ENCODE data around the gene IGF2. TPM values are rescaled to one million over a fixed set of nuclear protein-coding genes. Genes with fewer than 3 reads are reported as not detected.

Gene IGF2
- total and polyA plus RNA-seq, 8 donors: 3.8 to 164 (median 10.8) TPM

DNA sequence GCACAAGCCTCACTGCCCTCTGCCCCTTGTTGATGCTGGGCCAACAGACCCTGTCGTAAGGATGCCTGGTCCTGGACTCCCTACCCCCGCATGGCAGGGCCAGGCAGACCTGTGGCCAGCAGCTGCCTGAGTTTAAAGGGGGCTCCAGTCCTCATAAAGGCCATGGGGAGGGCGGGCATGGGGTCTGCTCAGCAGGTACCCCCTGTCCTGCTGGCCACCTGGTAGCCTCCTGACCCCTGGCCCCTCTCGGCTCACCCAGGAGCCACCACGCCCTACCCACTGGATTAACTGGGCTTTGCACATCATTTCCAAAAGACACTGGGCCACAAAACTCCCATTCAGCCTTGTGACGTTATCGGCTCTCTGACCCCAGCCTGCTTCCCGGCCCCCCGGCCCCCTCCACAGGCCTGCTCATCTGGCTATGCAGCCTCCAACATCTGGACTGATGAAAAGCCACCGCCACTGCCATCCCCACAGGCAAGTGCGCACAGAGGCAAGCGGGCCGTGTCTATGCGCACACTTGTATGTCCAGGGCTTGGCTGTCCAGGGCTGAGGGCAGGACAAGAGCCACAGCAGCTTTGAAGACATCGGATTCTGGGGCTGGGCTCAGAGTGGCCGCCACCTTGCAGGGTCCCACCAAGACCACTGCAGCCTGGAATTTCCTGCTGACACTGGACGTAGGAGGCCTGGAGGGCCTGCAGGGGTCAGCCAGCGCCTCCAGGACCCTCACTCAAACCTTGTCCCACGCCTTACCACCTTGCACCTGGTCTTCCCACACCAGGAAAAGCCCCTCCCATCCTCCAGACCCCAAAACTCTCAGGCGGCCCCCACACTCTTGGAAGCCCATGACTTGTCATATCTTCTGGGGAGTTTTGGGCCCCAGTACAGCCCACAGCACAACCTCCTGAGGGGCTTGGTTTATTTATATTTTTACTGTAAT, 48.7 kb downstream of the IGF2 start:
- peak in 1 of 2 donors; percentile 24 for DNase-seq
- Histone ChIP-seq H3K36me3 (no peaks in the 10 kb centered on the region), H3K4me1 (peaks cover 14 to 31% (median 24%) of the 10 kb centered on the region in 4 donors), H3K4me3 (no peak overlapping the region), H3K27ac (no peak overlapping the region), H3K27me3 (peaks cover 0 to 24% (median 0%) of the 10 kb centered on the region in 3 donors), H3K9me3 (no peaks in the 10 kb centered on the region)
- TF ChIP-seq POLR2A (IDR thresholded peaks at IDR 0.05) (no peak), EP300 (IDR thresholded peaks at IDR 0.05) (no peak), POLR2AphosphoS5 (IDR thresholded peaks at IDR 0.05) (no peak)
- TF ChIP-seq, protein P1, sequence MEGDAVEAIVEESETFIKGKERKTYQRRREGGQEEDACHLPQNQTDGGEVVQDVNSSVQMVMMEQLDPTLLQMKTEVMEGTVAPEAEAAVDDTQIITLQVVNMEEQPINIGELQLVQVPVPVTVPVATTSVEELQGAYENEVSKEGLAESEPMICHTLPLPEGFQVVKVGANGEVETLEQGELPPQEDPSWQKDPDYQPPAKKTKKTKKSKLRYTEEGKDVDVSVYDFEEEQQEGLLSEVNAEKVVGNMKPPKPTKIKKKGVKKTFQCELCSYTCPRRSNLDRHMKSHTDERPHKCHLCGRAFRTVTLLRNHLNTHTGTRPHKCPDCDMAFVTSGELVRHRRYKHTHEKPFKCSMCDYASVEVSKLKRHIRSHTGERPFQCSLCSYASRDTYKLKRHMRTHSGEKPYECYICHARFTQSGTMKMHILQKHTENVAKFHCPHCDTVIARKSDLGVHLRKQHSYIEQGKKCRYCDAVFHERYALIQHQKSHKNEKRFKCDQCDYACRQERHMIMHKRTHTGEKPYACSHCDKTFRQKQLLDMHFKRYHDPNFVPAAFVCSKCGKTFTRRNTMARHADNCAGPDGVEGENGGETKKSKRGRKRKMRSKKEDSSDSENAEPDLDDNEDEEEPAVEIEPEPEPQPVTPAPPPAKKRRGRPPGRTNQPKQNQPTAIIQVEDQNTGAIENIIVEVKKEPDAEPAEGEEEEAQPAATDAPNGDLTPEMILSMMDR (IDR thresholded peaks at IDR 0.05): no peak
- intact Hi-C loops (cut with DNase I; ENCODE audit: low total_unique reads): no loop called here
- WGBS, 5 donors: 86 to 95% (median 91%) methylated on average over 18 to 20 of the region's 20 CpGs

- H3K4me3 ChIP-seq: no peak overlapping the region
- intact Hi-C loops (cut with DNase I; ENCODE audit: low total_unique reads): no loop called here
- H3K27me3 ChIP-seq: peaks cover 0 to 24% (median 0%) of the 10 kb centered on the region in 3 donors
- TF ChIP-seq, protein P1 (IDR thresholded peaks at IDR 0.05): no peak
- no peak for TF ChIP-seq POLR2AphosphoS5 (IDR thresholded peaks at IDR 0.05)
- no peak for TF ChIP-seq POLR2A (IDR thresholded peaks at IDR 0.05)
- TF ChIP-seq EP300 (IDR thresholded peaks at IDR 0.05): no peak
- peak in 1 of 2 donors; percentile 24 for DNase-seq
- WGBS, 5 donors: 73 to 82% (median 77%) methylated on average over 8 to 9 of the region's 9 CpGs
- peaks cover 0 to 3% (median under 1%) of the 10 kb centered on the region in 4 donors for H3K9me3 ChIP-seq
- no peaks in the 10 kb centered on the region for H3K36me3 ChIP-seq
- H3K27ac ChIP-seq: no peak overlapping the region
- H3K4me1 ChIP-seq: peaks cover 14 to 29% (median 24%) of the 10 kb centered on the region in 4 donors
These were observed 49.5 kb downstream of the IGF2 start for GRCh38 chr11:2089536-2090165.

- peak in 1 of 2 donors; percentile 10 for DNase-seq
- 80 to 86% (median 81%) methylated on average over 19 of the region's 19 CpGs for WGBS, 5 donors
- intact Hi-C loops (cut with DNase I; ENCODE audit: low total_unique reads): no loop called here
These were observed 50.2 kb downstream of the IGF2 start for GRCh38 chr11:2088746-2089535.

More at GRCh38 chr11:2088746-2089535, 50.2 kb downstream of the IGF2 start:
- H3K4me3 ChIP-seq: no peak overlapping the region
- peaks cover 13 to 22% (median 18%) of the 10 kb centered on the region in 4 donors for H3K4me1 ChIP-seq
- TF ChIP-seq POLR2A (IDR thresholded peaks at IDR 0.05) (no peak), POLR2AphosphoS5 (IDR thresholded peaks at IDR 0.05) (no peak), EP300 (IDR thresholded peaks at IDR 0.05) (no peak)
- TF ChIP-seq, protein P1 (IDR thresholded peaks at IDR 0.05): no peak
- H3K36me3 ChIP-seq: no peaks in the 10 kb centered on the region
- peaks cover 0 to 24% (median 0%) of the 10 kb centered on the region in 3 donors for H3K27me3 ChIP-seq
- peaks cover 0 to 10% (median 8%) of the 10 kb centered on the region in 4 donors for H3K9me3 ChIP-seq
- no peak overlapping the region for H3K27ac ChIP-seq
